Right hindlimb (tissue), 1 donor: Measurements from ENCODE around the gene AGTPBP1.

Source experiments
- DNase-seq: peaks from one replicate; pipeline ENCODE4 v3.0.0-alpha.2; 2018

AGTPBP1 gene

GRCh38 chr9:85534340-85534739 lies 207.4 kb downstream of the AGTPBP1 start:
- no peak for DNase-seq

GRCh38 chr9:85533538-85533937 lies 208.2 kb downstream of the AGTPBP1 start:
- DNase-seq = no peak

- no peak for DNase-seq
Measured at GRCh38 chr9:85530721-85531120, 211.0 kb downstream of the AGTPBP1 start.

- no peak for DNase-seq
Measured at GRCh38 chr9:85528607-85529006, 213.1 kb downstream of the AGTPBP1 start.

- no peak for DNase-seq
Measured at GRCh38 chr9:85528142-85528541, 213.6 kb downstream of the AGTPBP1 start.

GRCh38 chr9:85527331-85528020 lies 214.3 kb downstream of the AGTPBP1 start:
- DNase-seq = no peak

GRCh38 chr9:85524531-85524930 lies 217.2 kb downstream of the AGTPBP1 start:
- DNase-seq = no peak

GRCh38 chr9:85523202-85523601 lies 218.6 kb downstream of the AGTPBP1 start:
- no peak for DNase-seq

GRCh38 chr9:85522459-85523092 lies 219.2 kb downstream of the AGTPBP1 start:
- peak; percentile 78 for DNase-seq

GRCh38 chr9:85521371-85522197 lies 220.2 kb downstream of the AGTPBP1 start:
- peak; percentile 51 for DNase-seq

GRCh38 chr9:85516976-85517637 lies 224.6 kb downstream of the AGTPBP1 start:
- no peak for DNase-seq

- no peak for DNase-seq
Measured at GRCh38 chr9:85516455-85516854, 225.3 kb downstream of the AGTPBP1 start.

GRCh38 chr9:85515021-85515420 lies 226.7 kb downstream of the AGTPBP1 start:
- no peak for DNase-seq

- peak; percentile 48 for DNase-seq
Measured at GRCh38 chr9:85514256-85514655, 227.5 kb downstream of the AGTPBP1 start.

- DNase-seq = no peak
Measured at GRCh38 chr9:85511746-85512145, 230.0 kb downstream of the AGTPBP1 start.

GRCh38 chr9:85510830-85511504 lies 230.8 kb downstream of the AGTPBP1 start:
- no peak for DNase-seq

GRCh38 chr9:85508616-85509015 lies 233.1 kb downstream of the AGTPBP1 start:
- no peak for DNase-seq

- no peak for DNase-seq
Measured at GRCh38 chr9:85505612-85506011, 236.1 kb downstream of the AGTPBP1 start.

- DNase-seq = no peak
Measured at GRCh38 chr9:85502815-85503655, 238.7 kb downstream of the AGTPBP1 start.

GRCh38 chr9:85501882-85502281 lies 239.9 kb downstream of the AGTPBP1 start:
- DNase-seq = no peak

GRCh38 chr9:85501456-85501855 lies 240.3 kb downstream of the AGTPBP1 start:
- DNase-seq = peak; percentile 47
